GM23248 (cell line): ENCODE data around the gene GOLGA8R. TPM values are rescaled to one million over a fixed set of nuclear protein-coding genes. Genes with fewer than 3 reads are reported as not detected.
"Not testable (repeated sequence)": the region's sequence is repeated elsewhere in the genome, so short reads cannot be mapped to it uniquely, and the experiment has no call there.

ENCODE experiments used
- DNase-seq: peaks from one replicate; pipeline ENCODE4 v3.0.0-alpha.2; 2015
- H2AFZ ChIP-seq: fragments of 200-600 bp; sonication (generic); 2 replicates; pipeline ENCODE4 v1.6.1; 2016; ENCODE audit warnings: antibody characterized with exemption
- H3F3A ChIP-seq: fragments of 200-600 bp; sonication (generic); 2 replicates; pipeline ENCODE4 v1.6.1; 2016; ENCODE audit warnings: mild to moderate bottlenecking, antibody characterized with exemption, mixed run types; ENCODE audit not compliant: insufficient read depth
- H3K27ac ChIP-seq: fragments of 200-600 bp; sonication (generic); 2 replicates; pipeline ENCODE4 v1.5.1; 2016; ENCODE audit warnings: mild to moderate bottlenecking
- H3K27me3 ChIP-seq: fragments of 200-600 bp; sonication (generic); replicated peaks from 2 replicates; pipeline ENCODE4 v1.6.1; 2016; ENCODE audit warnings: mild to moderate bottlenecking; ENCODE audit not compliant: insufficient read depth
- H3K36me3 ChIP-seq: fragments of 200-600 bp; sonication (generic); 2 replicates; pipeline ENCODE4 v1.6.1; 2016; ENCODE audit warnings: low read depth, mild to moderate bottlenecking
- H3K4me1 ChIP-seq: fragments of 200-600 bp; sonication (generic); 2 replicates; pipeline ENCODE4 v1.6.1; 2016; ENCODE audit warnings: mild to moderate bottlenecking; ENCODE audit not compliant: insufficient read depth
- H3K4me2 ChIP-seq: fragments of 200-600 bp; sonication (generic); one replicate; pipeline ENCODE4 v1.6.1; 2016; ENCODE audit warnings: mild to moderate bottlenecking; ENCODE audit not compliant: unreplicated experiment
- H3K4me3 ChIP-seq: fragments of 200-600 bp; sonication (generic); 2 replicates; pipeline ENCODE4 v1.5.1; 2016; ENCODE audit warnings: mild to moderate bottlenecking
- H3K79me2 ChIP-seq: fragments of 200-600 bp; sonication (generic); 2 replicates; pipeline ENCODE4 v1.6.1; 2016; ENCODE audit warnings: mild to moderate bottlenecking; ENCODE audit not compliant: insufficient read depth
- H3K9ac ChIP-seq: fragments of 200-600 bp; sonication (generic); 2 replicates; pipeline ENCODE4 v1.6.1; 2016; ENCODE audit warnings: mild to moderate bottlenecking
- H3K9me2 ChIP-seq: fragments of 200-600 bp; sonication (generic); 2 replicates; pipeline ENCODE4 v1.6.1; 2016; ENCODE audit warnings: mixed run types, mild to moderate bottlenecking, moderate library complexity; ENCODE audit not compliant: insufficient read depth
- H3K9me3 ChIP-seq: fragments of 200-600 bp; sonication (generic); one replicate; pipeline ENCODE4 v1.6.1; 2017; ENCODE audit warnings: low read depth
- H4K20me1 ChIP-seq: fragments of 200-600 bp; sonication (generic); 2 replicates; pipeline ENCODE4 v1.6.0; 2016; ENCODE audit not compliant: insufficient read depth
- WGBS, 2 experiments: methylation state at CpG; one replicate each; pipeline ENCODE4 v1.1.6; 2015 to 2017; ENCODE audit warnings: low lambda C conversion rate in 2 of 2, low coverage in 1 of 2; ENCODE audit errors: missing lambda C conversion rate in 2 of 2; 5-methylcytosine and 5-hydroxymethylcytosine counted together
- in situ Hi-C: fragments of 300-500 bp; cut with MboI; formaldehyde crosslinking; loops from 2 replicates; pipeline ENCODE4 v1.15.0; 2020
- polyA plus RNA-seq: library from polyadenylated mRNA; unstranded; fragments of >200 nt; fragmentation: Nextera tagmentation; extraction: Ambion mirVana; gene quantifications from 2 replicates; pipeline ENCODE4 v1.2.1, GENCODE V29; 2016
- total RNA-seq: library from RNA; depleted of rRNA; stranded (reverse); fragments of >200 nt; shearing (Covaris generic); gene quantifications from 2 replicates; pipeline ENCODE4 v1.2.3, GENCODE V29; 2014

Gene GOLGA8R
- total and polyA plus RNA-seq, 2 experiments from 2014 or later, result 0.16 to 0.65 TPM

- H2AFZ ChIP-seq, H3K79me2 ChIP-seq, H3K9ac ChIP-seq, H3K27me3 ChIP-seq, H3K27ac ChIP-seq, DNase-seq, H3K4me3 ChIP-seq, H4K20me1 ChIP-seq, H3K36me3 ChIP-seq, H3F3A ChIP-seq, H3K4me2 ChIP-seq, H3K9me2 ChIP-seq, H3K4me1 ChIP-seq, H3K9me3 ChIP-seq: not testable (repeated sequence)
- in situ Hi-C loops, result loop anchor here (25.0 kb wide), 1 partner anchor 1763 kb away; no protein-coding TSS in a partner anchor
- 0 to 4% methylated on average over 2 of the region's 6 CpGs for WGBS, 2 experiments
Observed at GRCh38 chr15:30398988-30399387, 15.1 kb downstream of the GOLGA8R start.

GRCh38 chr15:30393664-30393991 lies 20.4 kb downstream of the GOLGA8R start:
- H3K4me2 ChIP-seq, H3K27ac ChIP-seq, H2AFZ ChIP-seq, H3K9me3 ChIP-seq, H3K4me3 ChIP-seq, H3K9me2 ChIP-seq, H3K9ac ChIP-seq, H3F3A ChIP-seq, DNase-seq, H3K36me3 ChIP-seq, H3K4me1 ChIP-seq, H4K20me1 ChIP-seq, H3K79me2 ChIP-seq, H3K27me3 ChIP-seq: not testable (repeated sequence)
- in situ Hi-C loops, result loop anchor here (25.0 kb wide), 1 partner anchor 1769 kb away; no protein-coding TSS in a partner anchor
- WGBS, 2 experiments, result no CpG with 5 or more reads among the region's 23 CpGs

- H3K9me2 ChIP-seq, H3F3A ChIP-seq, H4K20me1 ChIP-seq, H2AFZ ChIP-seq, H3K79me2 ChIP-seq, DNase-seq, H3K4me3 ChIP-seq, H3K36me3 ChIP-seq, H3K9me3 ChIP-seq, H3K27me3 ChIP-seq, H3K27ac ChIP-seq, H3K4me1 ChIP-seq, H3K4me2 ChIP-seq, H3K9ac ChIP-seq: not testable (repeated sequence)
- WGBS, 2 experiments, result no CpG with 5 or more reads among the region's 74 CpGs
- in situ Hi-C loops, result loop anchor here (25.0 kb wide), 1 partner anchor 1769 kb away; no protein-coding TSS in a partner anchor
Observed at GRCh38 chr15:30392766-30393663, 21.0 kb downstream of the GOLGA8R start, which contains the start of gene CHRFAM7A. CHRFAM7A (minus strand) TSS chr15:30393540; CDS start chr15:30383351, 10,189 bp downstream.

GRCh38 chr15:30386318-30386887 lies 27.7 kb downstream of the GOLGA8R start:
- H3K9me3 ChIP-seq, H3K4me1 ChIP-seq, H3K27me3 ChIP-seq, H3F3A ChIP-seq, H2AFZ ChIP-seq, H4K20me1 ChIP-seq, DNase-seq, H3K9ac ChIP-seq, H3K36me3 ChIP-seq, H3K79me2 ChIP-seq, H3K27ac ChIP-seq, H3K4me2 ChIP-seq, H3K9me2 ChIP-seq, H3K4me3 ChIP-seq: not testable (repeated sequence)
- in situ Hi-C loops, result loop anchor here (25.0 kb wide), 1 partner anchor 1776 kb away; no protein-coding TSS in a partner anchor
- no CpG with 5 or more reads among the region's 6 CpGs for whole genome bisulfite sequencing, 2 experiments

- H3K4me3 ChIP-seq, H4K20me1 ChIP-seq, H3K9ac ChIP-seq, H3K27me3 ChIP-seq, H3K36me3 ChIP-seq, H3K9me2 ChIP-seq, H3K4me2 ChIP-seq, H3K27ac ChIP-seq, H2AFZ ChIP-seq, H3K9me3 ChIP-seq, H3F3A ChIP-seq, H3K79me2 ChIP-seq, H3K4me1 ChIP-seq, DNase-seq: not testable (repeated sequence)
- no CpG with 5 or more reads among the region's 5 CpGs for WGBS, 2 experiments
- in situ Hi-C loops, result loop anchor here (25.0 kb wide), 1 partner anchor 1785 kb away; no protein-coding TSS in a partner anchor
Observed at GRCh38 chr15:30377082-30377413, 37.0 kb downstream of the GOLGA8R start.

- H3K9me2 ChIP-seq, H3K36me3 ChIP-seq, H2AFZ ChIP-seq, H3F3A ChIP-seq, H3K9ac ChIP-seq, H3K79me2 ChIP-seq, H3K4me1 ChIP-seq, H3K27ac ChIP-seq, H3K9me3 ChIP-seq, H3K4me2 ChIP-seq, DNase-seq, H3K27me3 ChIP-seq, H3K4me3 ChIP-seq, H4K20me1 ChIP-seq: not testable (repeated sequence)
- in situ Hi-C loops, result loop anchor here (25.0 kb wide), 1 partner anchor 1786 kb away; no protein-coding TSS in a partner anchor
- WGBS, 2 experiments, result no CpG with 5 or more reads among the region's 17 CpGs
Observed at GRCh38 chr15:30376375-30377081, 37.5 kb downstream of the GOLGA8R start.

- H4K20me1 ChIP-seq, H3K4me2 ChIP-seq, H3K9ac ChIP-seq, H3K27me3 ChIP-seq, H3K27ac ChIP-seq, DNase-seq, H3K9me2 ChIP-seq, H3K4me3 ChIP-seq, H3F3A ChIP-seq, H3K4me1 ChIP-seq, H3K79me2 ChIP-seq, H3K36me3 ChIP-seq, H3K9me3 ChIP-seq, H2AFZ ChIP-seq: not testable (repeated sequence)
- WGBS, 2 experiments, result 38% methylated on average over 4 of the region's 4 CpGs; no CpG with 5 or more reads in 1 of the 2 experiments
- in situ Hi-C loops, result loop anchor here (25.0 kb wide), 1 partner anchor 1786 kb away; no protein-coding TSS in a partner anchor
Observed at GRCh38 chr15:30375872-30376271, 38.2 kb downstream of the GOLGA8R start.
